RKO (cell line): ENCODE results near the gene HACD2.
"Not testable (repeated sequence)": the region's sequence is repeated elsewhere in the genome, so short reads cannot be mapped to it uniquely, and the experiment has no call there.

Experiments
- DNase-seq: peaks from one replicate; pipeline ENCODE4 v3.0.0-alpha.2; 2016; ENCODE audit warnings: low spot score

Gene HACD2

GRCh38 chr3:123584988-123585937, at the start of gene HACD2:
TSS of gene HACD2 (minus strand) at chr3:123585053. CDS start at chr3:123585027, 26 bp downstream.
- peak; percentile 97 for DNase-seq

GRCh38 chr3:123634149-123635051, 49.5 kb upstream of the HACD2 start:
- no peak for DNase-seq

GRCh38 chr3:123633530-123633929, 48.7 kb upstream of the HACD2 start:
- DNase-seq, result no peak

- no peak for DNase-seq
Observed at GRCh38 chr3:123632161-123632655, 47.4 kb upstream of the HACD2 start.

- DNase-seq, result no peak
Observed at GRCh38 chr3:123629747-123630047, 44.8 kb upstream of the HACD2 start.

- no peak for DNase-seq
Observed at GRCh38 chr3:123628996-123629746, 44.3 kb upstream of the HACD2 start.

- no peak for DNase-seq
Observed at GRCh38 chr3:123627673-123628670, 43.1 kb upstream of the HACD2 start.

GRCh38 chr3:123626881-123627280, 42.0 kb upstream of the HACD2 start:
- no peak for DNase-seq

- DNase-seq, result no peak
Observed at GRCh38 chr3:123624302-123624701, 39.4 kb upstream of the HACD2 start.

GRCh38 chr3:123623346-123623880, 38.6 kb upstream of the HACD2 start:
- DNase-seq, result no peak

GRCh38 chr3:123622766-123623165, 37.9 kb upstream of the HACD2 start:
- DNase-seq, result no peak

GRCh38 chr3:123621850-123622189, 37.0 kb upstream of the HACD2 start:
- no peak for DNase-seq

- DNase-seq, result no peak
Observed at GRCh38 chr3:123621186-123621849, 36.5 kb upstream of the HACD2 start.

- DNase-seq, result no peak
Observed at GRCh38 chr3:123620343-123620742, 35.5 kb upstream of the HACD2 start.

GRCh38 chr3:123618768-123619484, 34.1 kb upstream of the HACD2 start:
- DNase-seq, result no peak

GRCh38 chr3:123618076-123618708, 33.3 kb upstream of the HACD2 start:
- DNase-seq, result no peak

GRCh38 chr3:123616593-123616992, 31.7 kb upstream of the HACD2 start:
- DNase-seq, result no peak

GRCh38 chr3:123613543-123613942, 28.7 kb upstream of the HACD2 start:
- no peak for DNase-seq

- DNase-seq, result not testable (repeated sequence)
Observed at GRCh38 chr3:123611674-123612073, 26.8 kb upstream of the HACD2 start.
